ENCODE measurements around the gene CDYL2.

GRCh38 chr16:80804056-80804525 lies 307 bp downstream of the CDYL2 start:
- TF ChIP-seq, protein P1, sequence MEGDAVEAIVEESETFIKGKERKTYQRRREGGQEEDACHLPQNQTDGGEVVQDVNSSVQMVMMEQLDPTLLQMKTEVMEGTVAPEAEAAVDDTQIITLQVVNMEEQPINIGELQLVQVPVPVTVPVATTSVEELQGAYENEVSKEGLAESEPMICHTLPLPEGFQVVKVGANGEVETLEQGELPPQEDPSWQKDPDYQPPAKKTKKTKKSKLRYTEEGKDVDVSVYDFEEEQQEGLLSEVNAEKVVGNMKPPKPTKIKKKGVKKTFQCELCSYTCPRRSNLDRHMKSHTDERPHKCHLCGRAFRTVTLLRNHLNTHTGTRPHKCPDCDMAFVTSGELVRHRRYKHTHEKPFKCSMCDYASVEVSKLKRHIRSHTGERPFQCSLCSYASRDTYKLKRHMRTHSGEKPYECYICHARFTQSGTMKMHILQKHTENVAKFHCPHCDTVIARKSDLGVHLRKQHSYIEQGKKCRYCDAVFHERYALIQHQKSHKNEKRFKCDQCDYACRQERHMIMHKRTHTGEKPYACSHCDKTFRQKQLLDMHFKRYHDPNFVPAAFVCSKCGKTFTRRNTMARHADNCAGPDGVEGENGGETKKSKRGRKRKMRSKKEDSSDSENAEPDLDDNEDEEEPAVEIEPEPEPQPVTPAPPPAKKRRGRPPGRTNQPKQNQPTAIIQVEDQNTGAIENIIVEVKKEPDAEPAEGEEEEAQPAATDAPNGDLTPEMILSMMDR (IDR thresholded peaks at IDR 0.05): no peak
- no peak for TF ChIP-seq ZFX (IDR thresholded peaks at IDR 0.05; ENCODE audit: borderline replicate concordance)

All from 22Rv1 (cell line).